ENCODE measurements around the gene APOA1. TPM values are rescaled to one million over a fixed set of nuclear protein-coding genes. Genes with fewer than 3 reads are reported as not detected.

Gene APOA1
- total and polyA plus RNA-seq, 2 donors (not counting 1 experiment from before 2014, with no cell fraction given) = 0.46 TPM; not detected in 1

- DNase-seq (no peak), ATAC-seq (ENCODE audit: low read depth) (no peak)
- Mint-ChIP-seq H3K4me3 (peak overlapping the region; percentile 98), H3K9me3 (ENCODE audit: insufficient read depth) (no peaks in the 10 kb centered on the region), H3K4me1 (peaks cover 37% of the 10 kb centered on the region), H3K27ac (peak overlapping the region; percentile 98), H3K27me3 (peaks cover 7% of the 10 kb centered on the region)
- Histone ChIP-seq H3K27me3 (replicated peaks in 1 of 4; ENCODE audit: control extremely low read depth in 1 of 4, control insufficient read depth in 3 of 4, insufficient read depth in 4 of 4, low read length in 3 of 4) (peaks cover 0 to 10% (median 0%) of the 10 kb centered on the region in 4 experiments), H3K9ac (ENCODE audit: low read length) (peak overlapping the region; percentile 88), H2AFZ (ENCODE audit: insufficient read depth, low read depth, low read length, poor library complexity, severe bottlenecking) (peak overlapping the region; percentile 96), H3K36me3 (replicated peaks in 1 of 2; ENCODE audit: control extremely low read depth in 1 of 2, control insufficient read depth in 1 of 2, extremely low read depth in 1 of 2, insufficient read depth in 2 of 2, low read length in 1 of 2) (peaks cover 6 to 44% of the 10 kb centered on the region in 2 experiments), H3K4me2 (replicated peaks; ENCODE audit: low read depth, low read length, poor library complexity, severe bottlenecking) (peak overlapping the region; percentile 91), H3K27ac (ENCODE audit: low read length in 2 of 2) (peak overlapping the region; percentile 7 to 82), H3K79me2 (ENCODE audit: control insufficient read depth, insufficient read depth, low read length) (peaks cover 34% of the 10 kb centered on the region), H3K4me1 (ENCODE audit: control insufficient read depth in 2 of 2, insufficient read depth in 2 of 2, low read length in 2 of 2) (peaks cover 22 to 29% of the 10 kb centered on the region in 2 donors), H3K9me3 (ENCODE audit: control extremely low read depth in 1 of 3, control insufficient read depth in 2 of 3, insufficient read depth in 1 of 3, low read length in 2 of 3) (no peaks in the 10 kb centered on the region), H4K20me1 (ENCODE audit: control insufficient read depth, insufficient read depth, low read length, poor library complexity, severe bottlenecking) (peaks cover 5% of the 10 kb centered on the region), H3K4me3 (ENCODE audit: control extremely low read depth in 1 of 5, extremely low read depth in 1 of 5, insufficient read depth in 1 of 5, low read depth in 2 of 5, low read length in 4 of 5) (peak overlapping the region; percentile 45 to 88 (median 81))
- no peak for TF ChIP-seq CTCF (IDR thresholded peaks at IDR 0.05)
- no peak for TF ChIP-seq EZH2 (IDR thresholded peaks at IDR 0.05; ENCODE audit: borderline replicate concordance, insufficient read depth, low read depth, low read length, poor library complexity, severe bottlenecking)
- under 1% methylated on average over 13 of the region's 15 CpGs for WGBS (ENCODE audit: insufficient coverage)
- intact Hi-C loops (cut with micrococcal nuclease) = loop anchor here (5.0 kb wide), 1 partner anchor 540 kb away; the partner anchor contains the start of gene CEP164
- ChIA-PET CTCF (interaction anchor here (0.8 to 7.1 kb wide), 7 partner anchors 11 to 440 kb away, joined by 3 to 80 read pairs (median 5); partner anchors contain the start of genes APOA1 and BUD13), POLR2A (interaction anchor here (0.7 to 2.3 kb wide), 3 partner anchors 12 to 357 kb away, joined by 6 to 11 read pairs (median 9); partner anchors contain the start of genes BUD13 and PAFAH1B2)
Observed at GRCh38 chr11:116787436-116787785, 50.0 kb downstream of the APOA1 start.

GRCh38 chr11:116786966-116787365, 50.5 kb downstream of the APOA1 start:
- Histone ChIP-seq H2AFZ (ENCODE audit: insufficient read depth, low read depth, low read length, poor library complexity, severe bottlenecking) (peak overlapping the region; percentile 96), H3K4me2 (replicated peaks; ENCODE audit: low read depth, low read length, poor library complexity, severe bottlenecking) (peak overlapping the region; percentile 91), H3K9me3 (ENCODE audit: control extremely low read depth in 1 of 3, control insufficient read depth in 2 of 3, insufficient read depth in 1 of 3, low read length in 2 of 3) (no peaks in the 10 kb centered on the region), H3K27me3 (replicated peaks in 1 of 4; ENCODE audit: control extremely low read depth in 1 of 4, control insufficient read depth in 3 of 4, insufficient read depth in 4 of 4, low read length in 3 of 4) (peaks cover 0 to 10% (median 0%) of the 10 kb centered on the region in 4 experiments), H3K79me2 (ENCODE audit: control insufficient read depth, insufficient read depth, low read length) (peaks cover 34% of the 10 kb centered on the region), H3K4me3 (ENCODE audit: control extremely low read depth in 1 of 5, extremely low read depth in 1 of 5, insufficient read depth in 1 of 5, low read depth in 2 of 5, low read length in 4 of 5) (peak overlapping the region; percentile 45 to 88 (median 81)), H4K20me1 (ENCODE audit: control insufficient read depth, insufficient read depth, low read length, poor library complexity, severe bottlenecking) (peaks cover 5% of the 10 kb centered on the region), H3K9ac (ENCODE audit: low read length) (peak overlapping the region; percentile 88), H3K27ac (ENCODE audit: low read length in 2 of 2) (peak overlapping the region in 1 of 2 donors; percentile 82), H3K36me3 (replicated peaks in 1 of 2; ENCODE audit: control extremely low read depth in 1 of 2, control insufficient read depth in 1 of 2, extremely low read depth in 1 of 2, insufficient read depth in 2 of 2, low read length in 1 of 2) (peaks cover 6 to 48% of the 10 kb centered on the region in 2 experiments), H3K4me1 (ENCODE audit: control insufficient read depth in 2 of 2, insufficient read depth in 2 of 2, low read length in 2 of 2) (peaks cover 22 to 29% of the 10 kb centered on the region in 2 donors)
- intact Hi-C loops (cut with micrococcal nuclease) = loop anchor here (5.0 kb wide), 1 partner anchor 540 kb away; the partner anchor contains the start of gene CEP164
- Mint-ChIP-seq H3K9me3 (ENCODE audit: insufficient read depth) (no peaks in the 10 kb centered on the region), H3K27ac (peak overlapping the region; percentile 98), H3K4me3 (peak overlapping the region; percentile 98), H3K4me1 (peaks cover 37% of the 10 kb centered on the region), H3K27me3 (peaks cover 7% of the 10 kb centered on the region)
- no peak for DNase-seq
- 71% methylated on average over 3 of the region's 5 CpGs for WGBS (ENCODE audit: insufficient coverage)
- TF ChIP-seq EZH2 (IDR thresholded peaks at IDR 0.05; ENCODE audit: borderline replicate concordance, insufficient read depth, low read depth, low read length, poor library complexity, severe bottlenecking) = no peak
- no peak for TF ChIP-seq CTCF (IDR thresholded peaks at IDR 0.05)
- CTCF ChIA-PET = interaction anchor here (0.8 to 5.2 kb wide), 6 partner anchors 10 to 440 kb away, joined by 3 to 45 read pairs (median 4); partner anchors contain the start of genes APOA1 and BUD13
- ATAC-seq (ENCODE audit: low read depth) = no peak
- POLR2A ChIA-PET = interaction anchor here (0.8 to 2.3 kb wide), 3 partner anchors 12 to 357 kb away, joined by 3 to 11 read pairs (median 6); partner anchors contain the start of genes BUD13 and PAFAH1B2
